Fibroblast of villous mesenchyme (primary cell): Measurements from ENCODE around the gene SWSAP1. TPM values are rescaled to one million over a fixed set of nuclear protein-coding genes. Genes with fewer than 3 reads are reported as not detected.
A peak's percentile ranks its signal among the peaks of the same experiment; 100 is the strongest.

Source experiments
- DNase-seq: peaks from one replicate; pipeline ENCODE4 v3.0.0-alpha.2; 2010; ENCODE audit warnings: low read depth
- H3K4me3 ChIP-seq: 2 replicates; pipeline ENCODE4 v1.5.1; 2011; ENCODE audit warnings: low read depth, mild to moderate bottlenecking, low read length
- total RNA-seq: library from RNA; depleted of rRNA; stranded (reverse); fragments of >200 nt; gene quantifications from 2 replicates; pipeline ENCODE4 v1.2.3, GENCODE V29; 2012
- TF ChIP-seq, protein P1 (sequence below): IDR thresholded peaks from 2 replicates; pipeline ENCODE4 v1.5.1; 2012; ENCODE audit warnings: low read depth, mild to moderate bottlenecking, low read length; ENCODE audit not compliant: insufficient read depth

Gene SWSAP1
- total RNA-seq, 1 donor = 0.86 TPM

DNA sequence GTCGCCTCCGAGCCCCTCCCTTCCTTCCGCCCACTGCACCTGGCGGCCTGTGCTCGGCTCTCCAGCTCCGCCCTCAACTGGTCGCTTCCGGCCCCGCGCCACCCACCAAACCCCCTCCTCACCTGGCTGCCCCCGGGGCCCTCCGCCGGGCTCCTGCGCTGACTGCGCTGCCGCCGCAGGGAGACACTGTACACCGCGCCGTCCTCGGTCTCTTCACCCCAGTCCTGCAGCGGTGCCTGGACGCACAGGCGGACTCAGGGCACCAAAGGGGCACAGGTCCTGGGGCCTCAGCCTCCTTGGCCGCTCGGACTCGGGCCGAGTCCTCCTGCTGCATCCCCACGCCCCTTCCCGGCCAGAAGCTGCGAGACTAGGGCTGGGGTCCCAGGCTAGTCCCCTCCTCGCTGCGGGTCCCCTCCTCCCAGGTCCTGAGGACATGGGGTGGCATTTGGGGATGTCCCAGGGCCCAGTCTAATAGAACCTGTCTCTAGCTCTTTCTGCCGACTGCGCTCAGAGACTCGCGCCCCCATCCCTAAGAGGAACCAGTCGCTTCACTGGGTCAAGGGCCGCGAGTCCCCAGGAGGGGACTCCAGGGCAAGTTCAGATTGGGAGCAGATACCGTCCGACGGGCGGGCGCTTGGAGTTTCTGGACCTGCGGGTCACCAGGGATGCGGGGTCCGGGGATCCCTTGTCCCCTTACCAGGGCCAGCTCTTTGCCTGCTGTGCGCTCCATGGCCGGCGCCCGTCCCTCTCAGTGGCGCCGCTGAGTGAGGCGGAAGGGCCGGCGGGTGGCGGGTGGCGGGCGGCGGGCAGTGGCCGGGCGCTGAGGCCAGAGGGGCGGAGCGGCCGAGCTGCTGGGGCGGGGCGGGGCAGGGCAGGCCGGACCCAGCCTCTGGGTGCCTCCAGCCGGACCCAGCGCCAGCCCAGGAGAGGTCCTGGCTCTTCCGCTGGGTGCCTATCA lies 44.4 kb downstream of the SWSAP1 start, which contains the start of gene RGL3:
Gene RGL3 (minus strand): TSS at position 766 of the 958 bp plus-strand sequence. CDS start 36 bp downstream, at position 730.
- DNase-seq = no peak
- H3K4me3 ChIP-seq = peak within 1 kb of the TSS; percentile 62
- TF ChIP-seq, protein P1, sequence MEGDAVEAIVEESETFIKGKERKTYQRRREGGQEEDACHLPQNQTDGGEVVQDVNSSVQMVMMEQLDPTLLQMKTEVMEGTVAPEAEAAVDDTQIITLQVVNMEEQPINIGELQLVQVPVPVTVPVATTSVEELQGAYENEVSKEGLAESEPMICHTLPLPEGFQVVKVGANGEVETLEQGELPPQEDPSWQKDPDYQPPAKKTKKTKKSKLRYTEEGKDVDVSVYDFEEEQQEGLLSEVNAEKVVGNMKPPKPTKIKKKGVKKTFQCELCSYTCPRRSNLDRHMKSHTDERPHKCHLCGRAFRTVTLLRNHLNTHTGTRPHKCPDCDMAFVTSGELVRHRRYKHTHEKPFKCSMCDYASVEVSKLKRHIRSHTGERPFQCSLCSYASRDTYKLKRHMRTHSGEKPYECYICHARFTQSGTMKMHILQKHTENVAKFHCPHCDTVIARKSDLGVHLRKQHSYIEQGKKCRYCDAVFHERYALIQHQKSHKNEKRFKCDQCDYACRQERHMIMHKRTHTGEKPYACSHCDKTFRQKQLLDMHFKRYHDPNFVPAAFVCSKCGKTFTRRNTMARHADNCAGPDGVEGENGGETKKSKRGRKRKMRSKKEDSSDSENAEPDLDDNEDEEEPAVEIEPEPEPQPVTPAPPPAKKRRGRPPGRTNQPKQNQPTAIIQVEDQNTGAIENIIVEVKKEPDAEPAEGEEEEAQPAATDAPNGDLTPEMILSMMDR = no peak

DNA sequence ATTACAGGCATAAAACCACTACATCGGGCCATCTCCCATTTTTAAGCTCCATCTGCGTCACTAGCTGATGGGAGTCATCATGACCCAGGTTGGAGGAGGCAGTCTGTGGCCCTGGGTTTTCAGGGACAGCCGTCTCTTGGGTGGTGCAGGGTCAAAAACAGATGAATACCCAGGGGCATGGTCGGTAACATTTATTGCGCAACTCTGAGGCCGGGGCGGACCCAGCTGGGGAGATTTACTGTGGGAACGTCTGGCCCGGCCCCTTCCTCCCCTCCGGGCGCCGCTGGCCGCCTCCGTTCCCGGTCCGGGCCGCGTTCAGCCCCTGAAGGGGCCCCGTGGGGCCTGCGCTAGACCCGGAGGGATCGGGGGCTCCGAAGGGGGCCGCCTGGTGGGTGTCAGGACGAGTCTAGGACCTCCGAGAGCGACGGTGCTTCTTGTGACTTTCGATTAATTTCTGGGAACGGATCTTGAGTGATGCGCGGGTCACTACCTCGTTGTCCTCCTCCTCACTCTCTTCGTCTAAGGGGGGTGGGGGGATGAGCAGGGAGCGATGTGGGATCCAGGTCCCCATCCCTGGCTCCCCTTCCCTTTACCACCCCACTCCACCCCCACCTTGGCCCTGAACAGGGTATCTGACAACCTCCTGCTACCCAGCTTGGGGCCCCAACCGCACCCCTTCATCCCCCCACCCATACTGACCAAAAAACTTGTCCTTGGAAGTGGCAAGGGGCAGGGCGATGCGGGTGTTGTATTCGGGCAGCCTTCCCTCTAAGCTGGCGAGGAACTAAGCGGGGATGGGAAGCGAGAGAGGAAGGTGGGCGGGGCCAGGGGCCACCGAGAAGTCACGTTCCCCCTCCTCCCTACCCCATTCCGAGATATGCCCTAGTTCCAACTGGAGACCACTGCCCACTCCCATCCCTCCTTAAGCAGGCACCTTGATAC lies 46.2 kb downstream of the SWSAP1 start:
- DNase-seq = peak; percentile 85
- TF ChIP-seq, protein P1 = no peak
- peak overlapping the region; percentile 54 for H3K4me3 ChIP-seq

DNA sequence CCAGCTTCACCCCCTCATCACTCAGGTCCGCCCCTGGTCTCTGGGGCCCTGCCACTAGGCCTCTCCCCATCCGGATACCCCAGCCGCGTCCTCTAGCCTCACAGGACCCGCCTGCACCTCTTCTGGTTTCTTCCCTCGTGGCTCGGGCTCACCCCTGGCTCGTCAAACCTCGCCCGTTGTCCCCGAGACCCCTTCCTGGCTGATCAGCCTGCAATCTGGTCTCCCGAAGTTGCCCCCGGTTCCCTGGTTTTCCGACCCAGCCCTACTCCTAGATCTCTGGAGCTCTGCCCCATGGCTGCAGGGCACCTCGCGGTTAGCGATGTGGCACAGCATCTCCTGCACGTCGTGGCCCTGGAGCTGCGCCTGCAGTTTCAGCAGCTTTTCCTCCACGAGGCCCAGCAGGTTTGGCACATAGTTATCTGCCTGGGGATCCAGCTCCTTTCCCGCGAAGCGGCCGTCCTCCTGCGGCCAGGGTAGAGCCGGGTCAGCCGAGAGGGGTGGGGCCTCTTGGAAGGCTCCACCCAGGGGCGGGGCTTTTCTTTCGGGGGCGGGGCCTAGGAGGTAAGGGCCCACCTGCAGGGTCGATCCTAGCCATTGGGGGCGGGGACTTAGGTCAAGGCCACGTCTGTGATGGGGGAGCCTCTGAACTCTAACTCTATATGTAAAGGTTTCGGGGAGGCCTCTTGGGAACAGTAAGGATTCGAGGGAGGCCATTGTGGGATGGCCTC lies 47.1 kb downstream of the SWSAP1 start:
- TF ChIP-seq, protein P1 = no peak
- no peak overlapping the region for H3K4me3 ChIP-seq
- DNase-seq = no peak

DNA sequence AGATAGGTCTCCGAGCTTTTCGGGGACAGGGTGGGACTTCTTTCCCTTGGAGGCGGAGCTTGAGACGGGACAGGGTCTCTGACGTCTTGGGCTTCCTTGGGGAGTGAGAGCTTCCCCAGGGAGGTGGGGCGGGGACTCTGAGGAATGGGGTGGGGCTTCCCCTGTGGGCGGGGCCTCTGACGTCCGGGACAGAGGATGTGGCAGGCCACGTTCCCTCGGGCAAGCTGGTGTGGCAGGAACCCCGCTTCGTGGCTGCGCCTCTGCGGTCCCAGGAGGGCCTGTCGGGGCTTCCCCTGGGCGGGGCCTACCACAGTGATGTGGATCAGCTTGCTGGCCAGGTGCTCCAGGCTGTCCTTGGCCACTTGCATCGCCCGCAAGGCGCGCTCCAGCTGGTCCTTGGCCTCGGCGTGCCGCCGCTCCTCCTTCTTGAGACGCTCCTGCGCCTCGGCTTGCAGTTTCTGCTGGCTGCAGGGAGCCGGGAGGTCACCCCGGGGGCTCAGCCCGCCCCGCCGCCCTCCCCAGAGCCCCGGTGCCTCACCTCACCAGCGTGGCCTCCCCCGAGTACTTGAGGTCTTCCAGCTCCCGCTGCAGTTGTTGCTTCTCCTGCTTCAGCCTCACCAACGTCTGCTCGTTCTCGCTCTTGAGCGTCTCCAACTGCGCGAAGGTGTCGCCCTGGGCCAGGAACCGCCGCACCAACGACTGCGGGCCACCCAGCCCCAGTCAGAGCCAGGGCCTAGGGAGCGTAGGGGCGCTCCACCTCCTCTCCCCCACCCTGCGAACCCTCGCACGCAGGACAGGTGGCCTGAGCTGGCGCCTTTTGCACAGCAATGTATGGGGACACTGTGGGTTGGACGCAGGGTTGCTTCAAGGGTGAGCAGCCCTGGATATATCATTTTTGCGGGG lies 47.9 kb downstream of the SWSAP1 start:
- peak overlapping the region; percentile 27 for H3K4me3 ChIP-seq
- TF ChIP-seq, protein P1 = no peak

DNA sequence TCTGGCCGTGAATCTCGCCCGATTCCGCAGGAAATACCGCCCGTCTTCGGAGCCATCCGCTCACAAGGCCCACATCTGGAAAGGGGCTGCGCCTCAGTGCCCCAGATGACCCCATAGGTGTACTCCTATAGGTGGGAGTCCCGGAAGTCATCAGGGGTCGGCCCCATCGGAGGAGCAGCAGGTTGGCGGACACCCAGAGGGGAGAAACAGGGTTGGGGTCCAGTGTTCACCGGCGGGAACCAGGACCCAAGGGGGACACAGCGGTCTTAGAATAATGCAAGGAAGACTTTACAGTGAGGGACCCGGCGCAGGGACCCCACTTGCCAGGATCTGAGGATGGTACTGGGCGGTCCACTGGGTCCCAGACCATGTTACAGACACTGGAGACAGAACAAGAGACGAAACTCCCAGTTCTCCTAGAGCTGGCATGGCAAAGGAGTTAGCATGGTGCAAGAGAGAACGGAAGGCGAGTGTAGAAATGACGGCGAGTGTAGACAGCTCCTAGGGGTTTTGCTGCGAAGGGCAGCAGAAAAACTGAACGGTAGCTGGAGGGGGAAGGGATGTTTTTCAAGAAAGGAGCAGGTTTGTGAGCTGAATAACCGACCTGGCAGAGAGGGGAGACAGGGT lies 48.8 kb downstream of the SWSAP1 start:
- TF ChIP-seq, protein P1 = no peak
- no peak for DNase-seq
- H3K4me3 ChIP-seq = no peak overlapping the region

More for the DNA sequence above, 47.9 kb downstream of the SWSAP1 start:
- peak; percentile 65 for DNase-seq
